Loucy (cell line): ENCODE data around the gene ITGB8.

Experiments used
- CTCF ChIP-seq: fragments of 200-600 bp; sonication (generic); conservative IDR thresholded peaks from 2 replicates; pipeline ENCODE4 v1.5.1; 2014; ENCODE audit warnings: mild to moderate bottlenecking, antibody characterized with exemption, low read length
- EZH2phosphoT487 ChIP-seq: fragments of 200-600 bp; IDR thresholded peaks from 2 replicates; pipeline ENCODE4 v1.6.1; 2018; ENCODE audit warnings: antibody characterized with exemption, mild to moderate bottlenecking, moderate library complexity, borderline replicate concordance

GRCh38 chr7:20381406-20382034 lies 50.8 kb downstream of the ITGB8 start:
- TF ChIP-seq CTCF = no peak
- TF ChIP-seq EZH2phosphoT487 = no peak
